HEK293T (cell line): ENCODE measurements around the gene MGAT5B.

ENCODE experiments used
- CTCF ChIA-PET: fragments of 350-600 bp; formaldehyde crosslinking; extraction: SDS; loops from one replicate; lab custom pipeline; 2021; ENCODE audit warnings: antibody characterized with exemption, inconsistent platforms; lab: Yijun Ruan, JAX
- POLR2A ChIA-PET: fragments of 350-600 bp; formaldehyde crosslinking; extraction: SDS; loops from one replicate; lab custom pipeline; 2020; ENCODE audit warnings: antibody characterized with exemption, inconsistent platforms; lab: Yijun Ruan, JAX
- DNase-seq: peaks from one replicate; pipeline ENCODE4 v3.0.0; 2012; ENCODE audit warnings: mixed read lengths; ENCODE audit errors: extremely low spot score
- ARNT ChIP-seq: fragments of 450-650 bp; IDR thresholded peaks from 2 replicates; pipeline ENCODE4 v1.6.1; 2017; ENCODE audit warnings: mild to moderate bottlenecking
- BHLHE40 ChIP-seq: fragments of 450-650 bp; IDR thresholded peaks from 2 replicates; pipeline ENCODE4 v1.6.1; 2016; ENCODE audit warnings: mild to moderate bottlenecking, moderate library complexity, borderline replicate concordance
- CTBP1 ChIP-seq: fragments of 450-650 bp; IDR thresholded peaks from 2 replicates; pipeline ENCODE4 v1.6.1; 2016; ENCODE audit warnings: borderline replicate concordance
- ELF4 ChIP-seq: fragments of 450-650 bp; IDR thresholded peaks from 2 replicates; pipeline ENCODE4 v1.6.1; 2017; ENCODE audit warnings: antibody characterized with exemption
- FOXA1 ChIP-seq: fragments of 450-650 bp; IDR thresholded peaks from 2 replicates; pipeline ENCODE4 v1.6.1; 2016; ENCODE audit warnings: mild to moderate bottlenecking
- FOXK2 ChIP-seq: fragments of 450-650 bp; IDR thresholded peaks from 2 replicates; pipeline ENCODE4 v1.6.1; 2016; ENCODE audit warnings: mild to moderate bottlenecking
- FOXM1 ChIP-seq: fragments of 450-650 bp; IDR thresholded peaks from 2 replicates; pipeline ENCODE4 v1.6.1; 2017; ENCODE audit warnings: mild to moderate bottlenecking, borderline replicate concordance
- HDGF ChIP-seq: fragments of 450-650 bp; IDR thresholded peaks from 2 replicates; pipeline ENCODE4 v1.6.1; 2017; ENCODE audit warnings: antibody characterized with exemption, borderline replicate concordance
- L3MBTL2 ChIP-seq: fragments of 450-650 bp; conservative IDR thresholded peaks from 2 replicates; pipeline ENCODE4 v1.6.1; 2016; ENCODE audit warnings: mild to moderate bottlenecking
- LEF1 ChIP-seq: fragments of 450-650 bp; IDR thresholded peaks from 2 replicates; pipeline ENCODE4 v1.6.1; 2017; ENCODE audit warnings: mild to moderate bottlenecking, borderline replicate concordance
- NFRKB ChIP-seq: fragments of 450-650 bp; IDR thresholded peaks from 2 replicates; pipeline ENCODE4 v1.6.1; 2016; ENCODE audit warnings: mild to moderate bottlenecking, moderate library complexity
- SP1 ChIP-seq: fragments of 450-650 bp; IDR thresholded peaks from 2 replicates; pipeline ENCODE4 v1.6.1; 2017
- SUZ12 ChIP-seq: fragments of 450-650 bp; IDR thresholded peaks from 2 replicates; pipeline ENCODE4 v1.6.1; 2016; ENCODE audit warnings: mild to moderate bottlenecking
- TARDBP ChIP-seq: fragments of 450-650 bp; IDR thresholded peaks from 2 replicates; pipeline ENCODE4 v1.6.1; 2016
- ZNF384 ChIP-seq: fragments of 450-650 bp; IDR thresholded peaks from 2 replicates; pipeline ENCODE4 v1.6.1; 2016
- TF ChIP-seq, protein P1 (sequence below): fragments of 450-650 bp; IDR thresholded peaks from 2 replicates; pipeline ENCODE4 v1.6.1; 2016

MGAT5B gene

GRCh38 chr17:76915840-76916510 lies 47.8 kb downstream of the MGAT5B start:
- ChIA-PET CTCF (no interaction called here), POLR2A (no interaction called here)
- DNase-seq, result no peak
- no peak for TF ChIP-seq TARDBP
- TF ChIP-seq CTBP1, result no peak
- TF ChIP-seq BHLHE40, result no peak
- no peak for TF ChIP-seq ZNF384
- TF ChIP-seq NFRKB, result no peak
- no peak for TF ChIP-seq FOXM1
- no peak for TF ChIP-seq LEF1
- no peak for TF ChIP-seq L3MBTL2
- TF ChIP-seq, protein P1, sequence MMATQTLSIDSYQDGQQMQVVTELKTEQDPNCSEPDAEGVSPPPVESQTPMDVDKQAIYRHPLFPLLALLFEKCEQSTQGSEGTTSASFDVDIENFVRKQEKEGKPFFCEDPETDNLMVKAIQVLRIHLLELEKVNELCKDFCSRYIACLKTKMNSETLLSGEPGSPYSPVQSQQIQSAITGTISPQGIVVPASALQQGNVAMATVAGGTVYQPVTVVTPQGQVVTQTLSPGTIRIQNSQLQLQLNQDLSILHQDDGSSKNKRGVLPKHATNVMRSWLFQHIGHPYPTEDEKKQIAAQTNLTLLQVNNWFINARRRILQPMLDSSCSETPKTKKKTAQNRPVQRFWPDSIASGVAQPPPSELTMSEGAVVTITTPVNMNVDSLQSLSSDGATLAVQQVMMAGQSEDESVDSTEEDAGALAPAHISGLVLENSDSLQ, result no peak
- TF ChIP-seq SP1, result no peak
- TF ChIP-seq SUZ12, result no peak
- TF ChIP-seq ELF4, result no peak
- no peak for TF ChIP-seq ARNT
- TF ChIP-seq FOXA1, result no peak
- TF ChIP-seq HDGF, result no peak
- no peak for TF ChIP-seq FOXK2

DNA sequence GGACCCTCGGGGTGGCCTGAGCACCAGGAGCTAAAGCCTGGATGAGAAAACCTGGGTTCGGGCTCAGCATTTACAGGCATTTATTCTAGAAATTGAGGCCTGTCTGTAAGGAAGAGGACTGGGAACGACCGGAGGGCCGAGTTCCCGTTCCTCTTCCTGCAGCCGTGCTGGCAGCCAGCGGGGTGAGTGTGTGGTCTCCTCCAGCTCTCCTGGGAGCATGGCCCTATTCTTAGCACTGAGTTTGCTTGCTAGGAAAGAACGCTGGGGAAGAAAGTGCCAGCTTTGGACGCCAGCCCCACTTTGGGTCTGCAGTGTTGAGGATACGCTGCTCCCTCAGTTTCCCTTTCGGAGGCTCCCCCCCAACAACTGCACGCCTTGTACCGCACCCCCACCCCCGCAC lies 49.6 kb downstream of the MGAT5B start:
- TF ChIP-seq L3MBTL2 (no peak), FOXM1 (no peak), FOXA1 (no peak), TARDBP (no peak), ELF4 (no peak), HDGF (no peak), SUZ12 (no peak), BHLHE40 (no peak), ZNF384 (no peak), NFRKB (no peak), SP1 (no peak), FOXK2 (no peak), LEF1 (no peak), ARNT (no peak), CTBP1 (no peak)
- TF ChIP-seq, protein P1, result no peak
- ChIA-PET CTCF (interaction anchor here (0.8 kb wide), 1 partner anchor 50 kb away, joined by 4 read pairs; no protein-coding TSS in a partner anchor), POLR2A (no interaction called here)

GRCh38 chr17:76918811-76919210 lies 50.6 kb downstream of the MGAT5B start:
- ChIA-PET POLR2A (no interaction called here), CTCF (no interaction called here)
- TF ChIP-seq LEF1 (no peak), FOXA1 (no peak)
- no peak for DNase-seq

More for the DNA sequence above, 49.6 kb downstream of the MGAT5B start:
- no peak for DNase-seq

DNA sequence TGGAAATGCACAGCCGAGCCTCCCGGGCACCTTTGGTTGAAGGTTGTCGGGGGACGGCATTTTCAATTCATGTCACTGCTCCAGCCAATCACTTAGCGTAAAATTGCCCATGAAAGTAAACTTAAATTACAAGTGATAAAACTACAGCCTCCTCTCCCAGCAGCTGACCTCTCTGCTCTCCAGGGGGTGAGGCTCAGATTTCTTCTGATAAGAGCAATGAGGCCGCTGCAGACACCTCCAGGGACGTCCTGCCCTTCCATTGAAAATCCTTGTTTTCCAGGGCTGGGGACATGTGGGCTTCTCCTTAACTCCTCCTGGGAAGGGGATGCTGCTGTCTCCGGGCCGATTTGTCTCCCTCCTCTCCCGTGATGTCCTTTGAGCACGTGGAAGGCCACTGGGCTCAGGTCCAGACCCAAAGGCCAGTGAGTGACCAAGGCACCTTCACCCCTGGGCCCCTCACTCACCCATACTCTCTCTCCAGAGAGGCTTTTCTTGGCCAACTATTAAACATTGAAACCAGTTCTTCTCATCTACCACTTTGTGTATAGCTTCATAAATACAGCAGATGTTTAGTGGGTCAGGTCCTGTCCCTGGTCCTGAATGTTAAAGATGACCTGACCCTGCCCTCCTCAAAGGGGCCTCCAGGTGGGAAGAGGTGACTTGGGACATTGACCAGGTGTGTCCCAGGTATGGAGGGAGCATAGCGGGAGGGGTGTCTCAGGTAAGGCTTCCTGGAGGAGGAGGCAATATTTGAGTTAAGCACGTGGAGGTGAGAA lies 52.3 kb downstream of the MGAT5B start:
- ChIA-PET CTCF (no interaction called here), POLR2A (interaction anchor here (1.0 kb wide), 1 partner anchor 49 kb away, joined by 3 read pairs; no protein-coding TSS in a partner anchor)
- DNase-seq, result no peak
- no peak for TF ChIP-seq CTBP1

DNA sequence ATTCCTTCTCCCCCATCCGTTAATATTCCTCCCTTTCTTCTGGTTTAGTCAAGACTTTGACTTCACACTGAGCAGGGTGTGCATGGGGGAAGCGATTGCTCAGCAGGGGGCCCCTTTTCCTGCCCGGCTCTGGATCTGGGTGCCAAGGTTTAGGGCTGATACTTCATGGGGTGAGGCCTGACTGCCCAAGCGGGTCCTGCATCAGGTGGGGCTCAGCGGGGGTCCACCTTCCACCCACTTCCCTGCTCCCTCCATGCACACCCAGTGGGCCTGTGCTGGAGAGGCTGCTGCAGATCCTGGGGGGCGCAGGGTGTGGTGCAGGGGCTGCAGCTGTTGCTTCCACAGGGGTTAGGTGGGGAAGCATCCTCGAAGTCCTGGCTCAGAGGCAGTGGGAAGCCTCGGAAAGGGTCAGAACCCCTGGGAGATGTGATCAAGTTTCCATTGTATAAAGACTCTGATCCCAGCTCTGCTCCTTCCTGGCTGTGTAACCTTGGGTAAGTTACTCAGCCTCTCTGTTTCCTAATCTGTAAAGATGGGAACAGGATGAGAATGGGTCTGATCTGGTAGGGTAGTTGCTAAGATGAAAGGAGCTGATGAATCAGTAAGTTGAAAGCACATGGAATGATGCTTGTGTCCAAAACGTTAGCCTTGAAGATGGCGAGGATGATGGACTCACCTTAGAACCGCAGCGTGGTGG lies 53.3 kb downstream of the MGAT5B start:
- DNase-seq, result no peak
- ChIA-PET POLR2A (interaction anchor here (1.0 kb wide), 1 partner anchor 48 kb away, joined by 3 read pairs; no protein-coding TSS in a partner anchor), CTCF (no interaction called here)
- no peak for TF ChIP-seq LEF1
- no peak for TF ChIP-seq SP1
- TF ChIP-seq CTBP1, result no peak
- TF ChIP-seq L3MBTL2, result no peak
- TF ChIP-seq HDGF, result no peak
- TF ChIP-seq BHLHE40, result no peak
- no peak for TF ChIP-seq NFRKB
- no peak for TF ChIP-seq ARNT
- no peak for TF ChIP-seq ZNF384
- no peak for TF ChIP-seq FOXK2
- TF ChIP-seq FOXA1, result no peak
- no peak for TF ChIP-seq TARDBP
- no peak for TF ChIP-seq SUZ12
- TF ChIP-seq, protein P1, result no peak
- TF ChIP-seq ELF4, result no peak
- TF ChIP-seq FOXM1, result no peak

GRCh38 chr17:76922084-76922483 lies 53.9 kb downstream of the MGAT5B start:
- TF ChIP-seq ARNT (no peak), ZNF384 (no peak), L3MBTL2 (no peak), NFRKB (no peak), FOXA1 (no peak)
- ChIA-PET CTCF (no interaction called here), POLR2A (no interaction called here)

More at GRCh38 chr17:76922084-76922483, 53.9 kb downstream of the MGAT5B start:
- DNase-seq, result no peak
